K562 (cell line): ENCODE data around the gene THBS2. TPM values are rescaled to one million over a fixed set of nuclear protein-coding genes. Genes with fewer than 3 reads are reported as not detected.

Experiments used
- GTF2E2 ChIP-seq: fragments of 200-800 bp; sonication (Bioruptor generic); IDR thresholded peaks from 2 replicates; pipeline ENCODE4 v1.6.1; 2016; ENCODE audit warnings: missing genetic modification characterization, missing compliant biosample characterization
- MECOM ChIP-seq: fragments of 250-450 bp; sonication (Bioruptor Pico); IDR thresholded peaks from 2 replicates; pipeline ENCODE4 v1.8.0; 2022; ENCODE audit warnings: inconsistent platforms
- MTA3 ChIP-seq: fragments of 450-650 bp; formaldehyde crosslinking; IDR thresholded peaks from 2 replicates; pipeline ENCODE4 v1.6.1; 2017; ENCODE audit warnings: mild to moderate bottlenecking, borderline replicate concordance
- NFRKB ChIP-seq: fragments of 450-650 bp; IDR thresholded peaks from 2 replicates; pipeline ENCODE4 v1.6.1; 2016; ENCODE audit warnings: low read depth
- ZFP36 ChIP-seq: fragments of 150-350 bp; IDR thresholded peaks from 2 replicates; pipeline ENCODE4 v1.6.1; 2018; ENCODE audit warnings: low read length, low read depth; ENCODE audit not compliant: partially characterized antibody
- ZNF224 ChIP-seq: sonication (generic); formaldehyde crosslinking; IDR thresholded peaks from 2 replicates; pipeline ENCODE4 v1.8.0; 2022; ENCODE audit warnings: mild to moderate bottlenecking, missing genetic modification reagents
- ZNF347 ChIP-seq: fragments of 450-650 bp; formaldehyde crosslinking; IDR thresholded peaks from 2 replicates; pipeline ENCODE4 v1.4.0; 2020; ENCODE audit warnings: low read depth, mild to moderate bottlenecking, moderate library complexity
- ZNF696 ChIP-seq: fragments of 250-450 bp; sonication (Bioruptor Pico); conservative IDR thresholded peaks from 2 replicates; pipeline ENCODE4 v1.4.0; 2020; ENCODE audit warnings: mild to moderate bottlenecking, moderate library complexity
- polyA plus RNA-seq, 8 experiments: library from polyadenylated mRNA; depleted of rRNA in 4 of 8; stranded (reverse) in 5 of 8; unstranded in 3 of 8; fragments of >200 nt; fragmentation: Nextera tagmentation in 2 of 8; fragmentation: Illumina TruSeq in 1 of 8; extraction: Ambion mirVana in 2 of 8; extraction: Trizol in 1 of 8; gene quantifications; 2 replicates each; pipeline versions ENCODE4 v1.2.1 to v1.2.3, GENCODE V29; 2011 to 2014; ENCODE audit warnings: inconsistent platforms in 1 of 8, missing spikeins in 1 of 8
- total RNA-seq, 7 experiments: library from RNA; depleted of rRNA in 6 of 7; stranded (reverse); fragments of >200 nt in 6 of 7; fragmentation: Illumina TruSeq in 2 of 7; extraction: Trizol in 2 of 7; gene quantifications; 2 replicates each; pipeline versions ENCODE4 v1.2.1 to v1.2.3, GENCODE V29; 2011 to 2021; ENCODE audit warnings: low replicate concordance in 1 of 7
- TF ChIP-seq, protein P1 (sequence below): fragments of 250-450 bp; sonication (Bioruptor Pico); IDR thresholded peaks from 2 replicates; pipeline ENCODE4 v1.5.1; 2021; ENCODE audit warnings: mild to moderate bottlenecking
- TF ChIP-seq, protein P2 (sequence below): fragments of 450-650 bp; IDR thresholded peaks from 2 replicates; pipeline ENCODE4 v1.6.1; 2016; ENCODE audit warnings: mild to moderate bottlenecking, moderate library complexity
- TF ChIP-seq, protein P3 (sequence below): fragments of 200-800 bp; sonication (Bioruptor generic); IDR thresholded peaks from 2 replicates; pipeline ENCODE4 v1.6.1; 2017; ENCODE audit warnings: missing genetic modification characterization, missing compliant biosample characterization

THBS2 gene
- total and polyA plus RNA-seq, 9 of the 15 experiments (the other 6 are each of a cell fraction or from before 2014, with no cell fraction given): 0.03 to 0.11 (median 0.03) TPM; not detected in 6

DNA sequence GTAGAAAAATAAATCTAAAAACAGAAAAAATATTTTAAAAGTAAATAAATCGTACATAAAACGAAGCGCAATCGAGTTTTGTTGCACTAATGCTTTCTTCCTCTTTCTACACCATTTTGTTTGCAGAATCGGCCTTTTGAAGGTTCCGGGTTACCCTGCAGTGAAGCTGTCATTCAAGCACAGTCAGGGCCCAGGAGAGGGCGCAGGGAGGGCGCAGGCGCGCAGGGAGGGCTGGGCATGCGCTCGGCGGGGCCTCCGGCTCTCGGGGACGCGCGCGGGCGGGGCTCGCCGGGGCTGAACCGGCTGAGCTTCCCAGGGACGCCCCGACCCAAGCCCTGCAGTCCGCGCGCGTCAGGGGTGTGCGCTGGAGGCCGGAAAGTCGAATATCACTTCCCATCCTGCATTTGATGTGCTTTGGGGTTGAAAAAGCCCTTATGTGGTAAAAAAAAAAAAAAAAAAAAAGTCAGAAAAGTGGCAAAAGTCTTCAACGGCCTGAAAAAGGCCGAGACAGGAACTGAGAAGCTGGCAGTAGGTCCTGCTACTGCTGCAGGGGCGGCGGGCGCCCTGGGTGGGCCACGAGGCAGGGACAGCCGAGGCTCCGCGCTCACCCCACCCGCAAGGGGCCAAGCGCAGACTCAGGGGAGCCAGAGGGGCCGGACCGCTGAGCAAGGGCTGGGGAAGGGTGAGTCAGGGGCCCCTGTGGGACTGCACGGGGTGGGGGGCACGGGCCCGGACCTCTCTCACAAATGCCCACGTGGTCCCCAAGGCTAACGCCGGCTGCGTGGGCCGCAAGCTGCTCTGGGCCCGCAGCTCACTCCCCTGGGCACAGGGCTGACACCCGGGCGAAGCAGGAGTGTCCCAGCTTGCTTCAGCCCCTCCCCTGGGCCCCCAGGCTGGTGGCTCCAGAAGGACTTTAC lies 40.5 kb downstream of the THBS2 start (continued):
- TF ChIP-seq, protein P1, sequence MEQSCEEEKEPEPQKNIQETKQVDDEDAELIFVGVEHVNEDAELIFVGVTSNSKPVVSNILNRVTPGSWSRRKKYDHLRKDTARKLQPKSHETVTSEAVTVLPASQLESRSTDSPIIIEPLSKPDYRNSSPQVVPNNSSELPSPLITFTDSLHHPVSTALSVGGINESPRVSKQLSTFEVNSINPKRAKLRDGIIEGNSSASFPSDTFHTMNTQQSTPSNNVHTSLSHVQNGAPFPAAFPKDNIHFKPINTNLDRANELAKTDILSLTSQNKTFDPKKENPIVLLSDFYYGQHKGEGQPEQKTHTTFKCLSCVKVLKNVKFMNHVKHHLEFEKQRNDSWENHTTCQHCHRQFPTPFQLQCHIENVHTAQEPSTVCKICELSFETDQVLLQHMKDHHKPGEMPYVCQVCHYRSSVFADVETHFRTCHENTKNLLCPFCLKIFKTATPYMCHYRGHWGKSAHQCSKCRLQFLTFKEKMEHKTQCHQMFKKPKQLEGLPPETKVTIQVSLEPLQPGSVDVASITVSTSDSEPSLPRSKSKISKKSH (CRISPR knock-in tag): no peak
- TF ChIP-seq GTF2E2 (tag) (peak; percentile 50; the same call in 1 of the 2 replicates), ZNF696 (no peak), ZNF224 (no peak), MECOM (CRISPR knock-in tag) (no peak), ZFP36 (peak; percentile 12), NFRKB (peak; percentile 64; the same call in 1 of the 2 replicates), MTA3 (no peak), ZNF347 (CRISPR knock-in tag) (no peak)
- TF ChIP-seq, protein P2, sequence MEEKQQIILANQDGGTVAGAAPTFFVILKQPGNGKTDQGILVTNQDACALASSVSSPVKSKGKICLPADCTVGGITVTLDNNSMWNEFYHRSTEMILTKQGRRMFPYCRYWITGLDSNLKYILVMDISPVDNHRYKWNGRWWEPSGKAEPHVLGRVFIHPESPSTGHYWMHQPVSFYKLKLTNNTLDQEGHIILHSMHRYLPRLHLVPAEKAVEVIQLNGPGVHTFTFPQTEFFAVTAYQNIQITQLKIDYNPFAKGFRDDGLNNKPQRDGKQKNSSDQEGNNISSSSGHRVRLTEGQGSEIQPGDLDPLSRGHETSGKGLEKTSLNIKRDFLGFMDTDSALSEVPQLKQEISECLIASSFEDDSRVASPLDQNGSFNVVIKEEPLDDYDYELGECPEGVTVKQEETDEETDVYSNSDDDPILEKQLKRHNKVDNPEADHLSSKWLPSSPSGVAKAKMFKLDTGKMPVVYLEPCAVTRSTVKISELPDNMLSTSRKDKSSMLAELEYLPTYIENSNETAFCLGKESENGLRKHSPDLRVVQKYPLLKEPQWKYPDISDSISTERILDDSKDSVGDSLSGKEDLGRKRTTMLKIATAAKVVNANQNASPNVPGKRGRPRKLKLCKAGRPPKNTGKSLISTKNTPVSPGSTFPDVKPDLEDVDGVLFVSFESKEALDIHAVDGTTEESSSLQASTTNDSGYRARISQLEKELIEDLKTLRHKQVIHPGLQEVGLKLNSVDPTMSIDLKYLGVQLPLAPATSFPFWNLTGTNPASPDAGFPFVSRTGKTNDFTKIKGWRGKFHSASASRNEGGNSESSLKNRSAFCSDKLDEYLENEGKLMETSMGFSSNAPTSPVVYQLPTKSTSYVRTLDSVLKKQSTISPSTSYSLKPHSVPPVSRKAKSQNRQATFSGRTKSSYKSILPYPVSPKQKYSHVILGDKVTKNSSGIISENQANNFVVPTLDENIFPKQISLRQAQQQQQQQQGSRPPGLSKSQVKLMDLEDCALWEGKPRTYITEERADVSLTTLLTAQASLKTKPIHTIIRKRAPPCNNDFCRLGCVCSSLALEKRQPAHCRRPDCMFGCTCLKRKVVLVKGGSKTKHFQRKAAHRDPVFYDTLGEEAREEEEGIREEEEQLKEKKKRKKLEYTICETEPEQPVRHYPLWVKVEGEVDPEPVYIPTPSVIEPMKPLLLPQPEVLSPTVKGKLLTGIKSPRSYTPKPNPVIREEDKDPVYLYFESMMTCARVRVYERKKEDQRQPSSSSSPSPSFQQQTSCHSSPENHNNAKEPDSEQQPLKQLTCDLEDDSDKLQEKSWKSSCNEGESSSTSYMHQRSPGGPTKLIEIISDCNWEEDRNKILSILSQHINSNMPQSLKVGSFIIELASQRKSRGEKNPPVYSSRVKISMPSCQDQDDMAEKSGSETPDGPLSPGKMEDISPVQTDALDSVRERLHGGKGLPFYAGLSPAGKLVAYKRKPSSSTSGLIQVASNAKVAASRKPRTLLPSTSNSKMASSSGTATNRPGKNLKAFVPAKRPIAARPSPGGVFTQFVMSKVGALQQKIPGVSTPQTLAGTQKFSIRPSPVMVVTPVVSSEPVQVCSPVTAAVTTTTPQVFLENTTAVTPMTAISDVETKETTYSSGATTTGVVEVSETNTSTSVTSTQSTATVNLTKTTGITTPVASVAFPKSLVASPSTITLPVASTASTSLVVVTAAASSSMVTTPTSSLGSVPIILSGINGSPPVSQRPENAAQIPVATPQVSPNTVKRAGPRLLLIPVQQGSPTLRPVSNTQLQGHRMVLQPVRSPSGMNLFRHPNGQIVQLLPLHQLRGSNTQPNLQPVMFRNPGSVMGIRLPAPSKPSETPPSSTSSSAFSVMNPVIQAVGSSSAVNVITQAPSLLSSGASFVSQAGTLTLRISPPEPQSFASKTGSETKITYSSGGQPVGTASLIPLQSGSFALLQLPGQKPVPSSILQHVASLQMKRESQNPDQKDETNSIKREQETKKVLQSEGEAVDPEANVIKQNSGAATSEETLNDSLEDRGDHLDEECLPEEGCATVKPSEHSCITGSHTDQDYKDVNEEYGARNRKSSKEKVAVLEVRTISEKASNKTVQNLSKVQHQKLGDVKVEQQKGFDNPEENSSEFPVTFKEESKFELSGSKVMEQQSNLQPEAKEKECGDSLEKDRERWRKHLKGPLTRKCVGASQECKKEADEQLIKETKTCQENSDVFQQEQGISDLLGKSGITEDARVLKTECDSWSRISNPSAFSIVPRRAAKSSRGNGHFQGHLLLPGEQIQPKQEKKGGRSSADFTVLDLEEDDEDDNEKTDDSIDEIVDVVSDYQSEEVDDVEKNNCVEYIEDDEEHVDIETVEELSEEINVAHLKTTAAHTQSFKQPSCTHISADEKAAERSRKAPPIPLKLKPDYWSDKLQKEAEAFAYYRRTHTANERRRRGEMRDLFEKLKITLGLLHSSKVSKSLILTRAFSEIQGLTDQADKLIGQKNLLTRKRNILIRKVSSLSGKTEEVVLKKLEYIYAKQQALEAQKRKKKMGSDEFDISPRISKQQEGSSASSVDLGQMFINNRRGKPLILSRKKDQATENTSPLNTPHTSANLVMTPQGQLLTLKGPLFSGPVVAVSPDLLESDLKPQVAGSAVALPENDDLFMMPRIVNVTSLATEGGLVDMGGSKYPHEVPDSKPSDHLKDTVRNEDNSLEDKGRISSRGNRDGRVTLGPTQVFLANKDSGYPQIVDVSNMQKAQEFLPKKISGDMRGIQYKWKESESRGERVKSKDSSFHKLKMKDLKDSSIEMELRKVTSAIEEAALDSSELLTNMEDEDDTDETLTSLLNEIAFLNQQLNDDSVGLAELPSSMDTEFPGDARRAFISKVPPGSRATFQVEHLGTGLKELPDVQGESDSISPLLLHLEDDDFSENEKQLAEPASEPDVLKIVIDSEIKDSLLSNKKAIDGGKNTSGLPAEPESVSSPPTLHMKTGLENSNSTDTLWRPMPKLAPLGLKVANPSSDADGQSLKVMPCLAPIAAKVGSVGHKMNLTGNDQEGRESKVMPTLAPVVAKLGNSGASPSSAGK: 0 out of 2 replicates have a peak, but pooled peaks have one; percentile 24
- TF ChIP-seq, protein P3, sequence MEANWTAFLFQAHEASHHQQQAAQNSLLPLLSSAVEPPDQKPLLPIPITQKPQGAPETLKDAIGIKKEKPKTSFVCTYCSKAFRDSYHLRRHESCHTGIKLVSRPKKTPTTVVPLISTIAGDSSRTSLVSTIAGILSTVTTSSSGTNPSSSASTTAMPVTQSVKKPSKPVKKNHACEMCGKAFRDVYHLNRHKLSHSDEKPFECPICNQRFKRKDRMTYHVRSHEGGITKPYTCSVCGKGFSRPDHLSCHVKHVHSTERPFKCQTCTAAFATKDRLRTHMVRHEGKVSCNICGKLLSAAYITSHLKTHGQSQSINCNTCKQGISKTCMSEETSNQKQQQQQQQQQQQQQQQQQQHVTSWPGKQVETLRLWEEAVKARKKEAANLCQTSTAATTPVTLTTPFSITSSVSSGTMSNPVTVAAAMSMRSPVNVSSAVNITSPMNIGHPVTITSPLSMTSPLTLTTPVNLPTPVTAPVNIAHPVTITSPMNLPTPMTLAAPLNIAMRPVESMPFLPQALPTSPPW (CRISPR knock-in tag): peak; percentile 92
